Neural progenitor cell (in vitro differentiated cells): ENCODE measurements around the gene ZMIZ1. TPM values are rescaled to one million over a fixed set of nuclear protein-coding genes. Genes with fewer than 3 reads are reported as not detected.

Source experiments
- DNase-seq: peaks from one replicate; pipeline ENCODE4 v3.0.0-alpha.2; 2016; ENCODE audit warnings: low spot score
- H2AFZ ChIP-seq: fragments of 200-600 bp; sonication (generic); replicated peaks from 2 replicates; pipeline ENCODE4 v1.6.1; 2016; ENCODE audit warnings: antibody characterized with exemption
- H3F3A ChIP-seq: fragments of 200-600 bp; sonication (generic); 2 replicates; pipeline ENCODE4 v1.6.1; 2016; ENCODE audit warnings: antibody characterized with exemption, low read depth
- H3K27ac ChIP-seq: fragments of 200-600 bp; sonication (generic); 2 replicates; pipeline ENCODE4 v1.5.1; 2016; ENCODE audit warnings: mild to moderate bottlenecking
- H3K27me3 ChIP-seq: fragments of 200-600 bp; sonication (generic); 2 replicates; pipeline ENCODE4 v1.6.1; 2016; ENCODE audit warnings: mild to moderate bottlenecking, moderate library complexity
- H3K36me3 ChIP-seq: fragments of 200-600 bp; sonication (generic); 2 replicates; pipeline ENCODE4 v1.5.1; 2016
- H3K4me1 ChIP-seq: fragments of 200-600 bp; sonication (generic); 2 replicates; pipeline ENCODE4 v1.6.1; 2016; ENCODE audit warnings: mixed run types
- H3K4me2 ChIP-seq: fragments of 200-600 bp; sonication (generic); 2 replicates; pipeline ENCODE4 v1.6.1; 2016
- H3K4me3 ChIP-seq: fragments of 200-600 bp; sonication (generic); 2 replicates; pipeline ENCODE4 v1.5.1; 2016
- H3K79me2 ChIP-seq: fragments of 200-600 bp; sonication (generic); 2 replicates; pipeline ENCODE4 v1.6.1; 2016; ENCODE audit warnings: low read depth
- H3K9ac ChIP-seq: fragments of 200-600 bp; sonication (generic); 2 replicates; pipeline ENCODE4 v1.6.1; 2016
- H3K9me3 ChIP-seq: fragments of 200-600 bp; sonication (generic); 2 replicates; pipeline ENCODE4 v1.5.1; 2016; ENCODE audit warnings: low read depth
- H4K20me1 ChIP-seq: fragments of 200-600 bp; sonication (generic); 2 replicates; pipeline ENCODE4 v1.6.1; 2016; ENCODE audit warnings: low read depth
- H3K27ac Mint-ChIP-seq: 3 replicates; pipeline ENCODE4 v1.8.0; 2021; ENCODE audit warnings: mixed read lengths
- H3K27me3 Mint-ChIP-seq: 2 replicates; pipeline ENCODE4 v1.8.0; 2022; ENCODE audit warnings: low read depth, mild to moderate bottlenecking, inconsistent platforms, moderate library complexity, mixed read lengths; ENCODE audit not compliant: insufficient read depth
- H3K36me3 Mint-ChIP-seq: 3 replicates; pipeline ENCODE4 v1.8.0; 2021; ENCODE audit warnings: mixed read lengths
- H3K4me1 Mint-ChIP-seq: 3 replicates; pipeline ENCODE4 v1.8.0; 2021; ENCODE audit warnings: mixed read lengths
- H3K4me3 Mint-ChIP-seq: 3 replicates; pipeline ENCODE4 v1.8.0; 2021; ENCODE audit warnings: mild to moderate bottlenecking, moderate library complexity, mixed read lengths
- H3K9me3 Mint-ChIP-seq: 3 replicates; pipeline ENCODE4 v1.8.0; 2020; ENCODE audit warnings: mixed read lengths
- CTCF ChIP-seq: fragments of 200-600 bp; sonication (generic); IDR thresholded peaks from 2 replicates; pipeline ENCODE4 v1.5.1; 2017; ENCODE audit warnings: antibody characterized with exemption, mild to moderate bottlenecking
- EZH2 ChIP-seq: fragments of 200-600 bp; sonication (generic); IDR thresholded peaks from 2 replicates; pipeline ENCODE4 v1.6.1; 2017; ENCODE audit warnings: antibody characterized with exemption, mild to moderate bottlenecking, moderate library complexity
- EZH2phosphoT487 ChIP-seq: fragments of 200-600 bp; sonication (generic); IDR thresholded peaks from 2 replicates; pipeline ENCODE4 v1.6.1; 2017; ENCODE audit warnings: antibody characterized with exemption
- total RNA-seq: library from RNA; depleted of rRNA; stranded (reverse); fragments of >200 nt; gene quantifications from 2 replicates; pipeline ENCODE4 v1.2.3, GENCODE V29; 2015; ENCODE audit warnings: low replicate concordance

ZMIZ1 gene
- total RNA-seq, 1 donor from 2014 or later, result 5.8 TPM

- TF ChIP-seq CTCF, result no peak
- no peak for TF ChIP-seq EZH2phosphoT487
- TF ChIP-seq EZH2, result no peak
- DNase-seq, result no peak
Measured at GRCh38 chr10:79342811-79343561, 274.2 kb downstream of the ZMIZ1 start.

GRCh38 chr10:79344502-79345195 lies 275.9 kb downstream of the ZMIZ1 start:
- no peaks in the 10 kb centered on the region for H3K27me3 ChIP-seq
- no peak overlapping the region for H3K4me2 ChIP-seq
- no peak for TF ChIP-seq CTCF
- TF ChIP-seq EZH2, result no peak
- TF ChIP-seq EZH2phosphoT487, result no peak
- H3K9ac ChIP-seq, result no peak overlapping the region
- peaks cover 14% of the 10 kb centered on the region for H3K4me1 Mint-ChIP-seq
- H3K36me3 Mint-ChIP-seq, result no peaks in the 10 kb centered on the region
- H3F3A ChIP-seq, result peaks cover 10% of the 10 kb centered on the region
- H3K9me3 Mint-ChIP-seq, result no peaks in the 10 kb centered on the region
- no peak overlapping the region for H3K27ac Mint-ChIP-seq
- H3K79me2 ChIP-seq, result no peaks in the 10 kb centered on the region
- H3K27me3 Mint-ChIP-seq, result peaks cover 3% of the 10 kb centered on the region
- no peak overlapping the region for H3K4me3 Mint-ChIP-seq
- peaks cover 15% of the 10 kb centered on the region for H3K4me1 ChIP-seq
- H3K27ac ChIP-seq, result no peak overlapping the region
- no peak overlapping the region for H2AFZ ChIP-seq
- no peaks in the 10 kb centered on the region for H3K36me3 ChIP-seq
- no peak for DNase-seq
- peaks cover 15% of the 10 kb centered on the region for H4K20me1 ChIP-seq
- no peaks in the 10 kb centered on the region for H3K9me3 ChIP-seq
- H3K4me3 ChIP-seq, result no peak overlapping the region

More at GRCh38 chr10:79342811-79343561, 274.2 kb downstream of the ZMIZ1 start:
- peaks cover 10% of the 10 kb centered on the region for H3F3A ChIP-seq
- H2AFZ ChIP-seq, result no peak overlapping the region
- no peaks in the 10 kb centered on the region for H3K9me3 ChIP-seq
- H4K20me1 ChIP-seq, result no peaks in the 10 kb centered on the region
- Mint-ChIP-seq H3K9me3 (no peaks in the 10 kb centered on the region), H3K4me3 (no peak overlapping the region), H3K4me1 (peaks cover 6% of the 10 kb centered on the region), H3K27ac (no peak overlapping the region), H3K36me3 (no peaks in the 10 kb centered on the region), H3K27me3 (peaks cover 3% of the 10 kb centered on the region)
- no peaks in the 10 kb centered on the region for H3K27me3 ChIP-seq
- H3K4me1 ChIP-seq, result peaks cover 11% of the 10 kb centered on the region
- H3K27ac ChIP-seq, result no peak overlapping the region
- no peak overlapping the region for H3K4me2 ChIP-seq
- no peak overlapping the region for H3K9ac ChIP-seq
- no peaks in the 10 kb centered on the region for H3K36me3 ChIP-seq
- H3K4me3 ChIP-seq, result no peak overlapping the region
- no peaks in the 10 kb centered on the region for H3K79me2 ChIP-seq

DNA sequence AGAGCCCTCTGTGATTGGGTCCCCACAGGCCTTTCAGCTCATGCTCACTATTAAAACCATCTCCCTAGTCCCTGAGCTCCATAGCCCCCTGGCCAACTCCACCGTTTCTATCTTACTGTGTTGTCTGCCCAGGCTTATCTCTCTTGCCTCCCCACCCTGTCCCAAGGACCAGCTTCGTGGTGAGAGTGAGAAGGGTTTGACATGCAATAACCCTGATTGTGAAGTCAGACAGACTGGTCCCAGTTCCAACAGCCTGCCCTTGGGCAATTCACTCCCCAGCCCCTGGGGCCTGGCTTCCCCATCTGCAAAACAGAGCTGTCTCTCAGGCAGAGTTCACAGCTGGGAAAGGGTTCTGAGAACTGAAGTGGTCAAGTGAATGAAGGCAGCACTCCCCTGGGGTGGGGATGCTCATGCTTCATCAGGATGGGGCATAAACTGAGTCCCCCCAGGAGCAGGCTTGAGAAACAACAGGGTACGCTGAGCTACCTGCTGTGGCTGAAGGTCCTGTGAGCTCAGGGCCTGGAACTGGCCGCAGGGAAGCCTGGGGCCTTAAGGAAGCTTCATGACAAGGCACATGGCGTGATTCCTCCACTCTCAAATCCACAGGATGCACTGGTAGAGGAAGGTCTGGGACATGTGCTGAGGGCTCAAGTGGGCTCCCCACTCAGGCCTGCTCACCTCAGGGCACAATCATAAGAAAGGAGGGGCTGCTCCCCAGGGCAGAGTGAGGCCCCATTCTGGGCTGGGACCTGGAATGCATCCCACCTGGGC lies 276.7 kb downstream of the ZMIZ1 start:
- H3K27ac ChIP-seq, result no peak overlapping the region
- H3K4me2 ChIP-seq, result no peak overlapping the region
- no peaks in the 10 kb centered on the region for H3K9me3 ChIP-seq
- no peak overlapping the region for H2AFZ ChIP-seq
- peaks cover 15% of the 10 kb centered on the region for H3K4me1 ChIP-seq
- H3K9ac ChIP-seq, result no peak overlapping the region
- Mint-ChIP-seq H3K4me1 (peaks cover 14% of the 10 kb centered on the region), H3K27ac (no peak overlapping the region), H3K27me3 (peaks cover 2% of the 10 kb centered on the region), H3K36me3 (peaks cover 4% of the 10 kb centered on the region), H3K4me3 (no peak overlapping the region), H3K9me3 (no peaks in the 10 kb centered on the region)
- H3K79me2 ChIP-seq, result no peaks in the 10 kb centered on the region
- no peaks in the 10 kb centered on the region for H3K27me3 ChIP-seq
- H3F3A ChIP-seq, result peaks cover 10% of the 10 kb centered on the region
- no peak overlapping the region for H3K4me3 ChIP-seq
- TF ChIP-seq EZH2 (no peak), EZH2phosphoT487 (no peak), CTCF (no peak)
- no peaks in the 10 kb centered on the region for H3K36me3 ChIP-seq
- H4K20me1 ChIP-seq, result peaks cover 15% of the 10 kb centered on the region
- no peak for DNase-seq
